Stimulated activated CD4-positive, alpha-beta T cell treated with anti-CD3 and anti-CD28 coated beads, Interleukin-15, amount 100 ng/mL, for 48 hours (primary cell): ENCODE measurements around the gene BMPER.
"Not testable (repeated sequence)": the region's sequence is repeated elsewhere in the genome, so short reads cannot be mapped to it uniquely, and the experiment has no call there.

ENCODE experiments used
- DNase-seq, 2 donors: peaks; one replicate each; pipeline ENCODE4 v3.0.0-alpha.2; 2020; ENCODE audit warnings: low read depth in 2 of 2

The BMPER gene

DNA sequence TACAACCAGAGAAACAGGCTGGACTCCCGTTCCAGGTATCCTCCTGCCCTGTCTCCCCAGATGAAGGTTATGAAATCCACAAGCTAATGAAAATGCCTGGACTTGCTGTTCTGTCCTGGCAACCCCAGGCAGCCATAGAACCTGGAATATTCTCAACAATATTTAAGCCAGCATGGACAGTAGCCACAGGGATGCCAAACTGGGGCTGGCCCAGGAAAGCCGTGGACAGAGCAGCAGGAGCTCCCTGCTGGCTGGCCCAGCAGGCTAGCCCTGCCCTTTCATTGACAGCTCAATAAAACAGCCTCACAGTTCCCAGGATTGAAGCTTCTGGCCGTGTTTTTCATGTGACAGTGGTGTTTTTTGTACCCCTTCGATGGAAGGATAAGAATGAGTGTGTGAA is 230.6 kb downstream of the BMPER start:
- no peak for DNase-seq

DNA sequence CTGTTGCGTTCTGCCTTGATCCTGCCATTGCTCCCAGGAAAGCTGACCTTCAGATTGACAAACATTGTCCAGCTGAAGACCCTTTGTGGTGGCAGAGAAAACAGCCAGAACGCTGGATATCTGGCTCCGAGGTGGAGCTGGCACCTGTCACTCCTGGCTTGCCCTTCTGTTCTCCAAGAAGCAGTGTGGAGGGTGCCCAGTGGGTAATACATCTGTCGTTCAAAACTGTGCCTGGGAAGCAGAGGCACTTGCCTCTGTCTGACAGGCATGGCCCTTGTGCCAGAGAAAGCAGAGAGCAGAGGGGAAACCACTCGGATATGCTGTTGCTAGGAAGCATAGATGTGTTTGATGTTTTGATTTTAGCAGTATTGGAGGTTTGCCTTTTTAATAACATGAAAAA is 231.4 kb downstream of the BMPER start:
- DNase-seq, result no peak

DNA sequence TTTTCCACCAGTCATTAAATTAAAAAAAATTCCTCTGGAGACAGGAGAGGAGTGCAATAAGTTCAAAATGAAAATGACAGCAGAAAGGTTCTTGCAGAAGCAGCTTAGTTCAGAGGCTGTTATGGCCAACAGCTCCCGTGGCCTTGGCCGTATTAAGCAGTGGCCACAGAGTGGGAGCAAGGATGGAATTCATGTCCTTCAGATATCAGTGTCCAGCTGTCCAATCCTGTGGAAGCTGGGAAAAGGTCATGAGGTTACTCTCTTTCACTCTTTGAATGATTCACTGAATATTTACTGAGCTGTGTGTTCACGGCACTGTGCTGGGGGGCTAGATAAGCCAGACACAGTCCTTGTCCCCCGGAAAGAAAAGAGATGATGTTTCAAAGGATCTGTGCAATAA is 231.8 kb downstream of the BMPER start:
- DNase-seq, result no peak

DNA sequence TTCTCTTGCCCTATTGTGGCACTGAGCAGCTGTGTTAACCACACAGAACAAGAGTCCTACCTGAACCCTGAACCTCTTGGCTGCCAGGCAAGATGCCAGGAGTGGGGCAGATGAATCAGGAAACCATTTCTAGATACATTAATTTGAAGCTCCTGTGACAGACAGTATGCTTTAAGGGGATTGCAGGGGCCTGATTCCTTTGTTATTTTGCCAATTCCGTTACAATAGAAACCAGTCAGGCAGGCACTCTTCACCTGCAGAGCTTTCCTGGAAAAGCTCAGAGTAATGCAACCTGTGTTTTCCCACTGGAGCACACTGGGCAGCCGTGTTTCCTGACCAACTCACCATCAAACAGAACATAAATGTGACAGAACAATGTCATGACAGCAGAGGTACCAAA is 233.1 kb downstream of the BMPER start:
- DNase-seq, result no peak

DNA sequence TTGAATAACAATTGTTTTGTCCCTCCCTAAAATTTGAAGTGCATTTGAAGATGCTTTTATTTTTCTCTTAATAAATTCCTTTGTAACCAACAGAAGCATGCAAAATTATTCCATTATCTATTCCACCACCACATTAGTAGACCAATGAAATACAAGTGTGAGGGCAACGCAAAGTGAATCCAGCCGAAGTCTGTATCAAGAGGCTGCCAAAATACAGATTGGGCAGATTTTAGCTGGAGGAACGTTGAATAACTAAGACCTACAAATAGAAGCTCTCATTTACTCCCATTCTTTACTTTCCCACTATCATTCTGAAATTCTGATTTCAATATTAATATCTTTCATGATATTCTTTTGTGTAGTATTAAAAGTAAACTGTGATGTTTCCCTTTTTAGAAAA is 233.7 kb downstream of the BMPER start:
- DNase-seq, result no peak

DNA sequence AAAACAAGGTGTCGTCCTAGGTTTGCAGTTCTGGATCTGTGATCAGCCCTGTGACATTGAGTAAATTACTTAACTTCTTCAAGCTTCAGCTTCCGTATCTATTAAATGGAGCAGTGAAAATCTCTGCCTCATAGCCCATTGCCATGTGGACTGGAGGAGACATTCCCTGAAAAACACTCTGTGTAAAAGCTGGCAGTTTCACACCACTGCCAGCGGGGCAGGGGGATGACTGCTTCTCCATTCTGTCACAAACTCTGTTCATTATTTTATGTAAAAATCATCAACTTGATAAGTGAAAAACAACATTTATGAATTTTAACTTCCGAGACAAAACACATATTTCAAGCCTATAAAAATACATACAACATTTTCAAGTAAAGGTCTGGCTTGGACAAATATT is 234.7 kb downstream of the BMPER start:
- no peak for DNase-seq

DNA sequence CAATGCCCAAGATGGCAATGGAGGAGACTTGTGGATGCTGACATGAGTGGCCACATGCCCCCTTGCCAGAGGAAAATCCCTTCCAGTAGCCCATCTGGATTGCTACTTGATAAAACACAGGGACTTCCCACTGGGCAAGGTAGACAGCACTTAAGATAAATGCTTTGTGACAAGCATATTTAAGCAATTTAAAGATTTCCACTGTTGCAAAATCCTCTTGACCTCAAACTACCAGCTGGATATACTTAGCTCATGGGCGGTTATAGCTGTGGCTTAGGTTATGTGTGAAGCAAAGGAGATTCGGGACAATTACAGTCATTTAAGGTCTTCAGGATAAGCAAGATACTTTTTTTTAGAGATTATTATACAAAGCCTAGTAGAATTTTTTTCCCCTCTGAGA is 238.1 kb downstream of the BMPER start:
- DNase-seq, result no peak

DNA sequence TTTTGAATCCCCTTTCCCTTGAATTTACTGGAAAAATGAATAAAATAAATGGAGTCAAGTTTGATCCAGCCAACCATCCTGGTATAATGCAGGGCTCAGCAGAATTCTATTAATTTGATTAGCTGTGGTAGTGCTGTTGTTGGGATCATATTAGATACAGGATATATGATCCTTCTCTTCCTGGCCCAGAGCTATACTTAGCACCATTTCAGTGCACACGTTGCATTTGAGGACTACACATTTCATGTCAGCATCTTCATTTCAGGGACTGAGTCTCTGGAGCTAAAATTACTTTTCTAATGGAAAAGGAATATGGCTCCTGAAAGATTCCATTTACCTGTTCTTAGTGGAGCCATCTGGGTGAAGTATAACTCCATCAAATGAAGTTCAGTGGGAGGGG is 240.3 kb downstream of the BMPER start:
- no peak for DNase-seq

DNA sequence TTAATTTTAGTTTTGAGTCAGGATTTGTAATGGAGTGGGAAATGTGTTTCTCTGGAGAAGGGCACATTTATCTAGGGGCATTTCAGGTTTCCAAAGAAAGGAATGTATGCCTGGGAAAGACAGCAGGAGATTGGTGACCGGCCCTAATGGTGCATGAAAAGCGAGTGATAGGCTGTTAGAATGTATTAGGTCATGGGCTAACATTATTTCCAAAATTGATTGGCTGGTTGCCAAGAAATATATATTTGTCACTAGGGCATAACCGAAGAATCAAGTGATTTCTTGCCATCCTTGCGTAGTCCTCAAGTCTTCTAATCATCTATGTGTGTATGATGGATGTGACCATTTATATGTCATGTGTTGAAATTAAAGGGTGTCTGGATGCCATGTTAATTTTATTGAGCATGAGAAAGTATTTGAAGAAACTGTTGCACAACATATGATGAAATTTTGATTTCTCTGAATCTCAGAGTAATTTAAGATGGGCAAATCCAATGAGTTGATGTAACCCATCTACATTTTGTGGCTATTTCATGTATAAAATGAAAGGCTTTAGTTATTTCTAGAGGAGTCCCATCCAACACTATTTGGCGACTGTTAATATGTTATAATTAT is 248.4 kb downstream of the BMPER start:
- no peak for DNase-seq

DNA sequence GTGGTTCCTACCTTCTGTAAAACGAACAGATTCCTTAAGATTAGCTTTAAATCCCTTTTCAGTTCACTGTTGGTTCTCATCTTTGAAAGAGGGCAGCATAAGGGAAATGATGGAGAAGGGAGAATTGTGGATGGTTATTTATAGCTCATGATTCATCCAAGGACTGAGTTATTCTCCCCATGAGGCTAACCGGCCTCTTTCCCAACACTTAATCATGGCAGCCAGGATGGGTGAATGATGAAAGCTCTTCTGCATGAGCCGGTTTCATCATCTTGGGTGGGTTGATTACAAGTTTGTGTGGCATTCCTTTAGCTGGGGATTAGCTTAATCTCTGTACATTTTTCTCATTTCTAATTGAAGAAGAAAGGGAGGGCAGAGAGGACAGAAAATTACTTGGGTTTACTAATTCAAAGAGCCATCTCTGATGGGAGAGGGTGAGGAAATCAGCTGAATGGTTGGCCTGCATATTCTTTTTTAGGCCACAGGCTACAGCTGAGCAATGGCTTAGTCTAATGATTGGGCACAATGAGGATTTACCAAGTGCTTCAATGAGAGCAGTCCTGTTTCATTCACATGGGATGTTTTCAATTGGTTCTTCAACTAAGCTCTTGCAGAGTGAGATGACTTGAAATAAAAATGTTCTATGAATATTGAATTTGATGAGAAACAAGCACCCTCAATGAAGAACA is 250.0 kb downstream of the BMPER start:
- no peak for DNase-seq

DNA sequence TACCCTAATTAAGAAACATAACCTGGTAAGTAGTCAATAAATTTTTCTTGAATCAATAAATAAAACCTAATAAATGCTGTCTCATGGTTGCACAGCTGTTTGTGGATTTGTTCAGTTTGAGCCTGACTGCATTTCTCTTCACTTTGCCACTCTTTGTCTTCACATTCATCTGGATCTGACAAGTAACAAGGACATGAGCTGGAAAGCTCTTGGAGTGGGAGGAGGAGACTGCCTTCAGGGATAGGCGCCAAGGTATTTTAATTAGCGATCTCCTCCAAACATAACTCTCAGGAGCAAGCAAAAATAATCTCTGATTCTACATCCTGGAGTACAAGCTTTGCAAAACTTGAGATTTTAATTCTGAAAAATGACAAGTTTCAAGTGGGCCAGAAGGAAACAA is 251.0 kb downstream of the BMPER start:
- DNase-seq, result no peak

DNA sequence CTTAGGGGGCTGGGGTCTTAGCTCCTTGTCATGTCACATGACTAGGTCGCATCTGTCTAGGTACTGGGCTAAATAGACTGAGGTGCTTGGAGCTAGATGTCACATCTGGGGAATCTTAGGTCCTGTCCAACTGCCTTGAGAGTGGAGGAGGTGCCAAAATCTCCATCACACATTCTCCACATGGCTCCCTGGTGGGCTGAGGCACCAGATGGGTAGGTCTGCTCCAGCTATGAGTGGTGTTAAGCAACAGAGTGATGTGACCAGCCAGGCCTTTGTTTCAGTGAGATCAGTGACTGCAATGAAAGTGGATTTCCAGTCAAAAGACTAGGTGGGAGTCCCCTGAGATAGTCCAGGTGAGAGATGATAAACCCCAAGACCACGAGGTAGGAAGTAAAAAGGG is 251.8 kb downstream of the BMPER start:
- no peak for DNase-seq

DNA sequence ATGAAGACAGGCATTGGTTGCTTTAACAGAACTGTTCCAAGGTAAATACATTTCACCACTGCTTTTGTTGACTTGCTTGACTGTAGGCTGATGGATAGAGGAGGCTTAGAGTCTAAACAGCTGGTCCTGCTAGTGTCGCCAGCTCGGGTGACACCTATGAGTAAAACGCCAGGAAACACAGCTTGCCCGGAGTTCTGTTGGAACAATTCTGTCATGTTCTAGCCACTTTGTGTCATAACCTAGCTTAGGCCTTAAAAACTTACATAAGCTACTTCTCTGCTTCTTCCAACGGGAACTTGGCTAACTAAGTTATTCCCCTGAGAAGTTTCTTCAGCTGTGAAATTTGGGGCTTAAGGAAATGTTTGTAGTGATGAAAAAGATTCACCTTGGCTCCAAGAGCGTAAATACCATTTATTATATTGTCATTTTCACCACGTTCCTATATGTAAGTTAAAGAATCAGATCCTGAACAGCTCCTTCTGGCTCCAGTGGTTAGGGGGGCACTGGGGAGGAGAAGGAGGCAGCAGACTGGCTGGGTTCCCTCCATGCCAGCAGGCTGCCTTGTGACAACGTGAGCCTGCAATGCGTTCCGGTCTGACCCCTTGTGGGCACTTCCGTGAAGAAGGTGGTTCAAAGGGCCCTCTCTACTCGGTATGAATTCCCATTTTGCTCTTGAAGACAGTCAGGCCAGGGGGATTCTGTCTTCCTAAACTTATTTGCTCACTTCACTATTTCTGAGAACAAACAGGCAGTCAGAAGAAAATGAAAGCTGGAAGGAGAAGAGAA is 253.2 kb downstream of the BMPER start:
- no peak for DNase-seq

DNA sequence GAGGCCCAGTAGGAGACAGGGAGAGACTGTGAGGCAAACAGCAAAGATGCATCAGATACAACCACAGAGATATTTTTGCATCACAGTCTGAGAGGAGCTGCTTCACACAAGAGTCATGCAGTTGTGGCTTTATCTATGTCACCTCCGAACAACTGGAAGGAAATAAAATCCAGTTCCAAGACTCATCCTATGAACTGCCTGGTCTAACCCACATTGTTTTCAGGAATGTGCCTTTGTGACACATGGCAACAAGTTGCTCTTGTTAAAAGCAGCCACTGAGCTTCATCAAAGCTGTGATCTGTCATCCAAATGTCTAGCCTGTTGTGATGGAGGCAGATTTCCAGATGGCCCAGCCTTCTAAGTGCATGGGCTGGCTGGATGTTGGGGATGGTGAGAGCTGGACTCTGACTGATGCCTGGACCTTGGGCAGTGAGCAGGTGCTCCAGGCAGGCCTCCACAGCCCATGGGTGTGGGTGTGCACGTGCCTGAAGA is 255.0 kb downstream of the BMPER start:
- no peak for DNase-seq

DNA sequence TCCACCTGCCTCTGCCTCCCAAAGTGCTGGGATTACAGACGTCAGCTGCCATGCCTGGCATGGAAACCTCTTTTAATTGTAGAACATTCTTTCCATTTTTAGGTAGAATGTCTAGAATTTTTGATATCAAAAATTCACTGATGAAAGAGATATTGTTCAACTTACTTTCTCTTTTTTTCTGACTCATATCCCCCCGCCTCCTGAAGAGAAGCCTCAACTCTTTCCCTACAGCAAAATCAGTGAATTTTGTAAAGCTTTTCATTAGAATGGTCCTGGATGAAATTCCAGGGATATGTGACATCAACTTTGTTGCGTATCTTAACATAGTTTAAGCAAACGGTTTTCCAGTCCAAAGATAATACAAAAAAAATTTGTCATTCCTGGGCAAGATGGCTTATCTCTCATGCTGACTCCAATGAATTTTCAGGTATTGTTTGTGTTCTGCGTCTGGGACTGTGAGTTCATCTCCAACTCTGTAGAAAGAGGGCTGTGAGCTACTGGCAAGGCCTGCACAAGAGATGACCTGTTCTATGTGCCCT is 256.8 kb downstream of the BMPER start:
- DNase-seq, result no peak

DNA sequence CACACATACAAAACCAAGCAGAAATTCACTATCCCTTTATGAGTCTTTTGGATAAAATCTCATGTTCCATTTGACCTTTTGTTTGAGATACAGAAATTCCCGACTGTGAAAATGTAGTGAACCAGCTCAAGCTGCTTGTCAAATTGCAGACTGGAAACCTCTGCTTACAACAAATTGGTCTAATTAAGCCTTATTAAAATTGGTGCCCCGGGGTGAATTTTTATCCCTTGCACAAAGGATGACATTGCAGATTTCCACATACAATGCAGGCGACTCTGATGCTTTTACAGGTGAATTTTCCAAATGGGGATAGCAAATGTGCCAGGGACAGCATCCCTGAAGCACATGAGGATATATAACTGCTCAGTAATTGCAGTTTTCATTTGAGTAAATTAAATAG is 257.3 kb downstream of the BMPER start:
- no peak for DNase-seq

DNA sequence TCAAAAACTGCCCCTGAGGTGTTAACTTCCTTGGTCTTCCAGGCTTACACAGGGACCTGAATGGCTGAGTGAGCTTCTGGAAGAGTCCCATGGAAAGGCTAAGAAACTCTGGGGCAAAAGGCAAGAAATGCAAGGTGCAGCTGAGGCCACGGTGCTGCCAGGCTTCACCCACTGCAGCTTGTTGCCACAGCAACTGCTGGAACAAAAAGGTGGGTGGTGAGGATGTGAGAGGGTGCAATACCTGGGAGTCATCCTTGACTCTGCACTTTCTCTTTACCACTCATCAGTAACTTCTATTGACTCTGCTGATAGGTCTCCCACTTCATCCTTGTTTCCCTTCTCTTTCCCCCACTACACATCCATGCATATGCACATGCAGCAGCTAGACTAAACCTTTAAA is 258.6 kb downstream of the BMPER start:
- no peak for DNase-seq

DNA sequence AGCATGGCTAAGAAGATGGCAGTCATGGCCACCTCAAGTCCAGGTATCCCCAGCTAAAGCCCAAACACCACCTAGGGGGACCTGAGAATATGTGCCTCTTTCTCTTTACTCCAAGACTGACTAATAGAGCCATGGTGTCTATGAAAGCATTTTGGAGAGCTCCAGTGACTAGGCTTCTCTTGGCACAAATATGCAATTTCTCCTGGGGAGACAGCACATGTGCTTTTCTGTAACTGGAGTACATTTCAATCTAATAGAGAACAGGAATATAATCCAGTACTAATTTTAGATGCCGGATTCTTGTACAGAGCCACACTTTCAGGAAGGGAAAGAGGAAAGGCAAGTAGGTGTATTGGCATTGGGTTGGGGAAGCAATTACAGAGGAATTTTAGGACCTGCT is 260.1 kb downstream of the BMPER start:
- no peak for DNase-seq

DNA sequence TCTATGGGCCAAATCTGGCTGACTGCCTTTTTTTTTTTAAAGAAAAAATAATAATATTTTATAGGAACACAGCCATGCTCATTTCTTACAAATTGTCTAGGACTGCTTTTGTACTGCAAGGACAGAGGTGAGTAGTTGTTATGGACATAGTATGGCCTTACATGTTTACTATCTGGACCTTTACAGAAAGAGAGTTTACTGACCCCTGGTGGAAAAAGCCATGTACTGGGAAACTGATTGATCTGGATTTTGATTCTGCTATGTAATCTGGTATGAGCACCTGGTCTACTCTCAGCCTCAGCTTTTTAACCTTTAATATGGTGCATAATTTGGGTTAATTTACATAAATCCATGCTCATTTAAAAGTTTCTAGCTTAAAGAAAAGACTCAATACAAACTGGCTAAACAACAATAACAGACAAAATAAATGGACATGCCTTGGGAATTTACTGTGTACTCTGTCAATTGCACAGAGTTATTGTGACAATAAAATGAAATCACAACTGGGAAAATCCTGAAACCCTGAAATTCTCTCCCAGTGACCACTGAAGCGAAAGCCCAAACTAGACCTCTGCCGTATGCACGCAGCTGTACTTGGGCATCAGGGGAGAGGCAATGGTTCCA is 260.7 kb downstream of the BMPER start:
- DNase-seq, result no peak

DNA sequence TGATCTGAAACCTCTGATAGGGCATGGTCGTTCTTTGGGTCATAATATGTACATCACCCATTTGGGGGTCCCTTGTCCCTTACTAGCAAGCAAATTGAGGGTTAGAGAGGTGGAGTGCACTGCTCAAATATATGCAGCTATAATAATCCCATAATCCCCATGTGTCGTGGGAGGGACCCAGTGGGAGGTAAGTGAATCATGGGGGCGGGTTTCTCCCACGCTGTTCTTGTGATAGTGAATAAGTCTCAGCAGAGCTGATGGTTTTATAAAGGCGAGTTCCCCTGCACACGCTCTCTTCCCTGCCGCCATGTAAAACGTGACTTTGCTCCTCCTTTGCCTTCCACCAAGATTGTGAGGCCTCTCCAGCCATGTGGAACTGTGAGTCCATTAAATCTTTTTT is 262.7 kb downstream of the BMPER start:
- DNase-seq, result no peak

DNA sequence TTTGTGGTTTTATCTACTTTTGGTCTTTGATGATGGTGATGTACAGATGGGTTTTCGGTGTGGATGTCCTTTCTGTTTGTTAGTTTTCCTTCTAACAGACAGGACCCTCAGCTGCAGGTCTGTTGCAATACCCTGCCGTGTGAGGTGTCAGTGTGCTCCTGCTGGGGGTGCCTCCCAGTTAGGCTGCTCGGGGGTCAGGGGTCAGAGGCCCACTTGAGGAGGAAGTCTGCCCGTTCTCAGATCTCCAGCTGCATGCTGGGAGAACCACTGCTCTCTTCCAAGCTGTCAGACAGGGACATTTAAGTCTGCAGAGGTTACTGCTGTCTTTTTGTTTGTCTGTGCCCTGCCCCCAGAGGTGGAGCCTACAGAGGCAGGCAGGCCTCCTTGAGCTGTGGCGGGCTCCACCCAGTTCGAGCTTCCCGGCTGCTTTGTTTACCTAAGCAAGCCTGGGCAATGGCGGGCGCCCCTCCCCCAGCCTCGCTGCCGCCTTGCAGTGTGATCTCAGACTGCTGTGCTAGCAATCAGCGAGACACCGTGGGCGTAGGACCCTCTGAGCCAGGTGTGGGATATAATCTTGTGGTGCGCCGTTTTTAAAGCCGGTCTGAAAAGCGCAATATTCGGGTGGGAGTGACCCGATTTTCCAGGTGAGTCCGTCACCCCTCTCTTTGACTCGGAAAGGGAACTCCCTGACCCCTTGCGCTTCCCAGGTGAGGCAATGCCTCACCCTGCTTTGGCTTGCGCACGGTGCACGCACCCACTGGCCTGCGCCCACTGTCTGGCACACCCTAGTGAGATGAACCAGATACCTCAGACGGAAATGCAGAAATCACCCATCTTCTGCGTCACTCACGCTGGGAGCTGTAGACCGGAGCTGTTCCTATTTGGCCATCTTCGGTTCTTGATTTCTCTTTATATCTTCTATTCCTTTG is 269.6 kb downstream of the BMPER start:
- not testable (repeated sequence) for DNase-seq
